Lung (tissue), 12 donors: Measurements from ENCODE around the gene MACIR. TPM values are rescaled to one million over a fixed set of nuclear protein-coding genes. Genes with fewer than 3 reads are reported as not detected.

Experiments used
- ATAC-seq: fragments of 200-7000 bp; cut with Tn5 transposase; one replicate; pipeline ENCODE4 v1.9.1; 2020; ENCODE audit warnings: moderate number of reproducible peaks; ENCODE audit not compliant: insufficient read depth, low FRiP score
- DNase-seq, 3 donors: peaks; one replicate each; pipeline ENCODE4 v3.0.0-alpha.2; 2013 to 2017
- H3K27ac ChIP-seq, 2 donors: one replicate each; pipeline ENCODE4 v1.5.1; 2013; ENCODE audit warnings: mild to moderate bottlenecking in 2 of 2, moderate library complexity in 2 of 2, control low read depth in 1 of 2, inconsistent platforms in 1 of 2, low read depth in 1 of 2, low read length in 1 of 2
- H3K27me3 ChIP-seq, 3 donors: one replicate each; pipeline ENCODE4 v1.5.1; 2013; ENCODE audit warnings: low read length in 2 of 3; ENCODE audit not compliant: control insufficient read depth in 3 of 3, insufficient read depth in 3 of 3
- H3K36me3 ChIP-seq, 4 donors: one replicate each; pipeline ENCODE4 v1.5.1; 2013; ENCODE audit warnings: low read length in 4 of 4, mild to moderate bottlenecking in 1 of 4, moderate library complexity in 1 of 4; ENCODE audit not compliant: control insufficient read depth in 4 of 4, insufficient read depth in 4 of 4
- H3K4me1 ChIP-seq, 5 donors: one replicate each; pipeline ENCODE4 v1.5.1; 2013; ENCODE audit warnings: low read length in 5 of 5, mild to moderate bottlenecking in 2 of 5, moderate library complexity in 1 of 5; ENCODE audit not compliant: control insufficient read depth in 5 of 5, insufficient read depth in 5 of 5
- H3K4me3 ChIP-seq: one replicate; pipeline ENCODE4 v1.5.1; 2013; ENCODE audit warnings: mild to moderate bottlenecking, control low read depth, moderate library complexity
- H3K9ac ChIP-seq, 2 donors: one replicate each; pipeline ENCODE4 v1.5.1; 2013; ENCODE audit warnings: low read length in 2 of 2, control low read depth in 1 of 2; ENCODE audit not compliant: insufficient read depth in 1 of 2
- H3K9me3 ChIP-seq, 4 donors: one replicate each; pipeline ENCODE4 v1.5.1; 2013; ENCODE audit warnings: low read length in 3 of 4, mild to moderate bottlenecking in 1 of 4, moderate library complexity in 1 of 4; ENCODE audit not compliant: control insufficient read depth in 4 of 4, insufficient read depth in 3 of 4
- CTCF ChIP-seq: IDR thresholded peaks from 2 replicates; pipeline ENCODE4 v1.5.1; 2012; ENCODE audit warnings: mild to moderate bottlenecking; ENCODE audit errors: control extremely low read depth, extremely low read depth
- WGBS, 2 donors: extraction: QIAGEN DNeasy Blood & Tissue Kit; methylation state at CpG; one replicate each; pipeline ENCODE4 v1.1.7; 2013; 5-methylcytosine and 5-hydroxymethylcytosine counted together
- polyA plus RNA-seq, 2 donors: library from polyadenylated mRNA; stranded (reverse); fragments of 200-250 nt; gene quantifications; one replicate each; pipeline ENCODE4 v1.2.1, GENCODE V29; 2013
- total RNA-seq, 2 donors: library from RNA; depleted of rRNA in 1 of 2; stranded (reverse); fragments of >200 nt in 1 of 2; gene quantifications; one replicate each; pipeline ENCODE4 v1.2.1, GENCODE V29; 2014 to 2021
- donor health status: control.
- donor health status: control.
- donor health status: Bipolar disorder and iron deficiency.
- donor health status: healthy.
- donor health status: DM: yes; HTN: yes; CAD: no.

The MACIR gene
- total and polyA plus RNA-seq, 4 donors: 3.9 to 9.9 (median 5.0) TPM

GRCh38 chr5:103273952-103274351 is 15.4 kb downstream of the MACIR start:
- TF ChIP-seq CTCF: no peak
- peaks cover 0 to 10% (median 0%) of the 10 kb centered on the region in 5 donors for H3K4me1 ChIP-seq
- peaks cover 5 to 11% (median 7%) of the 10 kb centered on the region in 4 donors for H3K36me3 ChIP-seq
- H3K9ac ChIP-seq: no peak overlapping the region
- no peaks in the 10 kb centered on the region for H3K27me3 ChIP-seq
- WGBS, 2 donors: 84 to 92% methylated on average over 3 of the region's 3 CpGs
- no peaks in the 10 kb centered on the region for H3K9me3 ChIP-seq
- ATAC-seq (no peak), DNase-seq (no peak)
- no peak overlapping the region for H3K4me3 ChIP-seq
- H3K27ac ChIP-seq: no peak overlapping the region

DNA sequence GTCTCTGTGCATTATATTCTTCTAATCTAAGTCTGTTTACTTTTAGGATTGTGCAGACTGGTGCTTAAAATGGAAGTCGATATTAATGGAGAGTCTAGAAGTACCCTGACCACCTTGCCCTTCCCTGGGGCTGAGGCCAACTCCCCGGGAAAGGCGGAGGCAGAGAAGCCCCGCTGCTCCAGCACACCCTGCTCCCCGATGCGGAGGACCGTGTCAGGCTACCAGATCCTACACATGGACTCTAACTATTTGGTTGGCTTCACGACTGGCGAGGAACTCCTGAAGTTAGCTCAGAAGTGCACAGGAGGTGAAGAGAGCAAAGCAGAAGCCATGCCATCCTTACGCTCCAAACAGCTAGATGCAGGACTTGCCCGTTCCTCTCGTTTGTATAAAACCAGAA is 17.3 kb downstream of the MACIR start:
- Histone ChIP-seq H3K27ac (no peak overlapping the region), H3K9me3 (no peaks in the 10 kb centered on the region), H3K27me3 (no peaks in the 10 kb centered on the region), H3K4me1 (peaks cover 0 to 5% (median 0%) of the 10 kb centered on the region in 5 donors), H3K4me3 (no peak overlapping the region), H3K36me3 (peaks cover 5 to 11% (median 7%) of the 10 kb centered on the region in 4 donors), H3K9ac (no peak overlapping the region)
- WGBS, 2 donors: 96 to 97% methylated on average over 12 of the region's 12 CpGs
- no peak for ATAC-seq
- TF ChIP-seq CTCF: no peak
- no peak for DNase-seq

GRCh38 chr5:103280967-103281366 is 22.4 kb downstream of the MACIR start:
- no peak for DNase-seq
- ATAC-seq: no peak
- no peaks in the 10 kb centered on the region for H3K9me3 ChIP-seq
- H3K27me3 ChIP-seq: no peaks in the 10 kb centered on the region
- TF ChIP-seq CTCF: no peak
- no peak overlapping the region for H3K4me3 ChIP-seq
- peaks cover 3 to 8% (median 7%) of the 10 kb centered on the region in 4 donors for H3K36me3 ChIP-seq
- H3K27ac ChIP-seq: no peak overlapping the region
- H3K9ac ChIP-seq: no peak overlapping the region
- WGBS, 2 donors: 99 to 100% methylated on average over 3 of the region's 3 CpGs
- H3K4me1 ChIP-seq: no peaks in the 10 kb centered on the region

GRCh38 chr5:103283120-103283519 is 24.6 kb downstream of the MACIR start:
- H3K27me3 ChIP-seq: no peaks in the 10 kb centered on the region
- H3K9me3 ChIP-seq: no peaks in the 10 kb centered on the region
- no peak overlapping the region for H3K4me3 ChIP-seq
- no peak overlapping the region for H3K9ac ChIP-seq
- peaks cover 0 to 2% (median 0%) of the 10 kb centered on the region in 4 donors for H3K36me3 ChIP-seq
- WGBS, 2 donors: 73 to 84% methylated on average over 2 of the region's 2 CpGs
- TF ChIP-seq CTCF: no peak
- DNase-seq: no peak
- no peaks in the 10 kb centered on the region for H3K4me1 ChIP-seq
- no peak overlapping the region for H3K27ac ChIP-seq
- no peak for ATAC-seq
